Upper lobe of left lung (tissue), 4 donors: ENCODE data around the gene TMEM132D.

Experiments used
- CTCF ChIP-seq, 6 experiments: fragments of 450-650 bp in 4 of 6; fragments of 200-600 bp in 2 of 6; sonication (generic) in 2 of 6; IDR thresholded peaks; one replicate each; pipeline ENCODE4 v1.5.1; 2016 to 2019; ENCODE audit warnings: antibody characterized with exemption in 6 of 6
- POLR2A ChIP-seq, 4 donors: fragments of 450-650 bp; IDR thresholded peaks; one replicate each; pipeline ENCODE4 v1.5.1; 2016 to 2017; ENCODE audit warnings: antibody characterized with exemption in 4 of 4, mild to moderate bottlenecking in 2 of 4

- TF ChIP-seq CTCF (IDR thresholded peaks at IDR 0.05) (no peak), POLR2A (IDR thresholded peaks at IDR 0.05) (no peak)
Measured at GRCh38 chr12:129903956-129904829, at the start of gene TMEM132D.
